EH (cell line): ENCODE data around the gene SCAMP2.

Source experiments
- DNase-seq: peaks from one replicate; pipeline ENCODE4 v3.0.0-alpha.2; 2015; ENCODE audit warnings: low read depth

The SCAMP2 gene

DNA sequence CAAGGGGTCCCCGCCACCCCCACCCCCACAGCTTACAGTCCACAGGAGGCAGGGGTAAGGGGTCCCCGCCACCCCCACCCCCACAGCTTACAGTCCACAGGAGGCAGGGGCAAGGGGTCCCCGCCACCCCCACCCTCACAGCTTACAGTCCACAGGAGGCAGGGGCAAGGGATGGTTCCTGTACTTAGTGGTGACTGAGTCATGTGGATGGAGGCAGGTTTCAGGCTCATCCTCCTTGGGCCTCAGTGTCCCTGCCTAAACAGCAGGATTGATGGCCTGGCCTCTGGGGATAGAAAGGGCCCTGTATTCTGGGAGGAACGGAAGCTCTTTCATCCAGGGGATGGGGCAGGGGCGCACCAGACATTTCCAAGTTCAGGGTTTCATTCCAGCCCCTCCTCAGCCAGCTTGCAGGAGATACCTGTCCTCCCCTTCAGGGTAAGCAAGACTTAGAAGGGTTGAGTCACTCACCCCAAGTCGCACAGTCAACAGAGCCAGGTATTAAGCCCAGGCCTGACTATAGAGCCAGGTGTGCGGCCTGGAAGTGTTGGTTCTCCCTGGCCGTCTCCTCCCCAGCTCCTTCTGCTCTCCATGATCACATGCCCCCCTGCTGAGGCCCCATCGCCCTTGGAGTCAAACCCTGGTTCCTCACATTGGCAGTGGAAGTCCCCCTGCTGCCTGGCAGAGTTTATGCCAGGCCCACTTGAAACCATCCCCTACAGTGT, 78.8 kb downstream of the SCAMP2 start:
- DNase-seq, result no peak
